LNCaP clone FGC (cell line): ENCODE data around the gene ZNF862.

ENCODE experiments used
- DNase-seq: peaks from one replicate; pipeline ENCODE4 v3.0.0-alpha.2; 2011; ENCODE audit warnings: low read depth
- H3K4me3 ChIP-seq: 2 replicates; pipeline ENCODE4 v1.5.1; 2011; ENCODE audit warnings: mild to moderate bottlenecking, low read depth, low read length, control low read depth
- CTCF ChIP-seq: IDR thresholded peaks from 2 replicates; pipeline ENCODE4 v1.5.1; 2012; ENCODE audit warnings: mild to moderate bottlenecking; ENCODE audit not compliant: control insufficient read depth, insufficient read depth; ENCODE audit errors: extremely low read depth

The ZNF862 gene

GRCh38 chr7:149873074-149873969, 35.1 kb downstream of the ZNF862 start, which contains the start of gene ATP6V0E2:
ATP6V0E2 (plus strand) TSS chr7:149873969; CDS start chr7:149874066, 97 bp downstream.
- no peak for TF ChIP-seq CTCF
- H3K4me3 ChIP-seq, result peak within 1 kb of the TSS; percentile 94
- DNase-seq, result peak; percentile 73

GRCh38 chr7:149873970-149874643, 35.9 kb downstream of the ZNF862 start:
- no peak for TF ChIP-seq CTCF
- DNase-seq, result no peak
- H3K4me3 ChIP-seq, result peak overlapping the region; percentile 94

DNA sequence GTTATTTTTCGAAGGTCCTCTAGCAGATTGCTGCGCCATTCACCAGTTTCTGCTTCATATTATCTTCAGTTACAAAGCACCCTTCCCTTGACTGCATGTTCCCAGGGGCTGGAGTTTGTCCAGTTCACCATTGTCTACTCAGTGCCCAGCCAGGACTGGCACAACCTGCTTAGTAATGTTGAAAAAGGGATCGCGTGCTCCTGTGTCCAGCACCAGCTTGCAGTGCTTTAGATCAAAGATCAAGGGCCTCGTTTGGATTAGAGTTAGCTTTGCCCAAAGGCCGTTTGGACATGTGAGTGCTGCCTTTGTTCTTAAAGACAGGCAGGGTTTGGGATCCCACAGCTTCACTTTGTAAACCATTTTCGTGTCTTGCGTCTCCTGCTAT, 36.5 kb downstream of the ZNF862 start:
- H3K4me3 ChIP-seq, result peak overlapping the region; percentile 94
- no peak for TF ChIP-seq CTCF
- peak; percentile 57 for DNase-seq

GRCh38 chr7:149875396-149875795, 37.2 kb downstream of the ZNF862 start:
- TF ChIP-seq CTCF, result no peak
- no peak for DNase-seq
- H3K4me3 ChIP-seq, result peak overlapping the region; percentile 94

DNA sequence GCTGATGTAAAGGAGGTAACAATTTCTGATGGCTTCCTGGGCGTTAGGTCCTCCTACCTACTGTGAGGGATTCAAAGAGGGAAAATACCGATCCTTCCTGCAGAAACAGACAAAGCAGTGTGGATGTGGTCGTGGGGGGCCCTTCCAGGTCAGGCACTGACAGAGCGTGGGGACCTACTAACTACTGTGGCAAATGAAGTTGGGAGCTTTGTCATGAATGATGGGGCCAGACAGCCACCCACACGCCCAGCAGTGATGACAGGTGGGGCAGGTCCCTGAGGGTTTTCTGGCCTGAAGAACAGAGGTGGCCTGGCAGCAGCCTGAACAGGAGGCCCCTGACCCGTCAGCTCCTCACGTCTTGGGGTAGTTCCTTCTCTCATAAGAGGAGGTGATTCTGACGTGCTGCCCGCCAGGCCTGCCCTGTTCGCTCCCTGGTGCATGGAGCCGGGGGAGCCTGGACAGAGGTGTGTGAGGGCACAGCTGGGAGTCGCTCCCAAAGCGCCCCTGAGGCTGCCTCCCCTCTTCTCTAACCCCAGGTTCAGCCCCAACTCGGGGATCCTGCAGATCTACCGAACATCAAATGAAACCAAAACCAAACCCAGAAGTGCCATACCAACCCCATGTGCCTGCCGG, 39.8 kb downstream of the ZNF862 start:
- no peak for TF ChIP-seq CTCF
- DNase-seq, result no peak
- no peak overlapping the region for H3K4me3 ChIP-seq

- no peak overlapping the region for H3K4me3 ChIP-seq
- no peak for DNase-seq
- no peak for TF ChIP-seq CTCF
Measured at GRCh38 chr7:149878523-149878921, 40.3 kb downstream of the ZNF862 start.
